MM.1S (cell line): ENCODE data around the gene GPR107.

Source experiments
- CTCF ChIP-seq: fragments of 300-600 bp; sonication (generic); IDR thresholded peaks from 2 replicates; pipeline ENCODE4 v1.5.1; 2016; ENCODE audit warnings: antibody characterized with exemption, low read length, mixed read lengths
- EZH2 ChIP-seq: fragments of 300-600 bp; sonication (generic); optimal IDR thresholded peaks from 2 replicates; pipeline ENCODE3; 2017; ENCODE audit warnings: low read depth, mild to moderate bottlenecking, antibody characterized with exemption, low read length, mixed read lengths
- EZH2phosphoT487 ChIP-seq: fragments of 300-600 bp; sonication (generic); IDR thresholded peaks from 2 replicates; pipeline ENCODE4 v1.6.1; 2018; ENCODE audit warnings: antibody characterized with exemption, low read length

- TF ChIP-seq CTCF: no peak
- TF ChIP-seq EZH2: no peak
- TF ChIP-seq EZH2phosphoT487: no peak
Measured at GRCh38 chr9:130159915-130160670, 106.4 kb downstream of the GPR107 start.
